Measurements from ENCODE around the gene DLG1. TPM values are rescaled to one million over a fixed set of nuclear protein-coding genes. Genes with fewer than 3 reads are reported as not detected.

The DLG1 gene
- total and polyA plus RNA-seq, 2 experiments from 2014 or later = 54.8 to 128 TPM

- Histone ChIP-seq H3K36me3 (replicated peaks; ENCODE audit: insufficient read depth, low read depth) (peaks cover 7% of the 10 kb centered on the region), H2AFZ (no peak overlapping the region), H3K9me3 (ENCODE audit: low read depth) (peaks cover 16% of the 10 kb centered on the region), H3K4me2 (no peak overlapping the region), H3K27ac (no peak overlapping the region), H4K20me1 (ENCODE audit: insufficient read depth, poor library complexity, severe bottlenecking) (peaks cover 11% of the 10 kb centered on the region), H3K9me2 (replicated peaks; ENCODE audit: insufficient read depth) (no peaks in the 10 kb centered on the region), H3K79me2 (peaks cover 92% of the 10 kb centered on the region), H3K27me3 (no peaks in the 10 kb centered on the region), H3K4me3 (no peak overlapping the region), H3K4me1 (ENCODE audit: insufficient read depth) (no peaks in the 10 kb centered on the region)
- WGBS (ENCODE audit: low lambda C conversion rate, missing lambda C conversion rate) = 95% methylated on average over 1 of the region's 1 CpG
- TF ChIP-seq EZH2 (IDR thresholded peaks at IDR 0.05; ENCODE audit: borderline replicate concordance) (no peak), CTCF (IDR thresholded peaks at IDR 0.05; ENCODE audit: poor library complexity) (no peak), EZH2phosphoT487 (IDR thresholded peaks at IDR 0.05; ENCODE audit: low read depth, severe bottlenecking, unreplicated experiment) (no peak)
- DNase-seq (ENCODE audit: low spot score) = no peak
Observed at GRCh38 chr3:197155046-197155445, 143.4 kb downstream of the DLG1 start.

GRCh38 chr3:197151580-197151979 is 146.8 kb downstream of the DLG1 start:
- H3K4me1 ChIP-seq (ENCODE audit: insufficient read depth) = no peaks in the 10 kb centered on the region
- WGBS (ENCODE audit: low lambda C conversion rate, missing lambda C conversion rate) = 80% methylated on average over 1 of the region's 1 CpG
- H3K4me3 ChIP-seq = no peak overlapping the region
- TF ChIP-seq CTCF (IDR thresholded peaks at IDR 0.05; ENCODE audit: poor library complexity) (no peak), EZH2phosphoT487 (IDR thresholded peaks at IDR 0.05; ENCODE audit: low read depth, severe bottlenecking, unreplicated experiment) (no peak), EZH2 (IDR thresholded peaks at IDR 0.05; ENCODE audit: borderline replicate concordance) (no peak)
- H3K9me2 ChIP-seq (replicated peaks; ENCODE audit: insufficient read depth) = no peaks in the 10 kb centered on the region
- H3K27me3 ChIP-seq = no peaks in the 10 kb centered on the region
- H3K9me3 ChIP-seq (ENCODE audit: low read depth) = peaks cover 6% of the 10 kb centered on the region
- peaks cover 10% of the 10 kb centered on the region for H4K20me1 ChIP-seq (ENCODE audit: insufficient read depth, poor library complexity, severe bottlenecking)
- peak; percentile 61 for DNase-seq (ENCODE audit: low spot score)
- H3K4me2 ChIP-seq = no peak overlapping the region
- H2AFZ ChIP-seq = no peak overlapping the region
- H3K79me2 ChIP-seq = peaks cover 88% of the 10 kb centered on the region
- no peaks in the 10 kb centered on the region for H3K36me3 ChIP-seq (replicated peaks; ENCODE audit: insufficient read depth, low read depth)
- peak overlapping the region; percentile 38 for H3K27ac ChIP-seq

- Histone ChIP-seq H3K27me3 (no peaks in the 10 kb centered on the region), H3K4me2 (no peak overlapping the region), H3K79me2 (peaks cover 87% of the 10 kb centered on the region), H3K36me3 (replicated peaks; ENCODE audit: insufficient read depth, low read depth) (no peaks in the 10 kb centered on the region), H4K20me1 (ENCODE audit: insufficient read depth, poor library complexity, severe bottlenecking) (peaks cover 9% of the 10 kb centered on the region), H3K9me2 (replicated peaks; ENCODE audit: insufficient read depth) (no peaks in the 10 kb centered on the region), H3K4me1 (ENCODE audit: insufficient read depth) (no peaks in the 10 kb centered on the region), H2AFZ (no peak overlapping the region), H3K9me3 (ENCODE audit: low read depth) (no peaks in the 10 kb centered on the region), H3K27ac (no peak overlapping the region), H3K4me3 (no peak overlapping the region)
- DNase-seq (ENCODE audit: low spot score) = no peak
- TF ChIP-seq EZH2 (IDR thresholded peaks at IDR 0.05; ENCODE audit: borderline replicate concordance) (no peak), EZH2phosphoT487 (IDR thresholded peaks at IDR 0.05; ENCODE audit: low read depth, severe bottlenecking, unreplicated experiment) (no peak), CTCF (IDR thresholded peaks at IDR 0.05; ENCODE audit: poor library complexity) (no peak)
- WGBS (ENCODE audit: low lambda C conversion rate, missing lambda C conversion rate) = 96% methylated on average over 3 of the region's 3 CpGs
Observed at GRCh38 chr3:197149528-197149927, 148.9 kb downstream of the DLG1 start.

GRCh38 chr3:197144188-197144587 is 154.2 kb downstream of the DLG1 start:
- TF ChIP-seq CTCF (IDR thresholded peaks at IDR 0.05; ENCODE audit: poor library complexity) (no peak), EZH2phosphoT487 (IDR thresholded peaks at IDR 0.05; ENCODE audit: low read depth, severe bottlenecking, unreplicated experiment) (no peak), EZH2 (IDR thresholded peaks at IDR 0.05; ENCODE audit: borderline replicate concordance) (no peak)

More at GRCh38 chr3:197144188-197144587, 154.2 kb downstream of the DLG1 start:
- DNase-seq (ENCODE audit: low spot score) = no peak
- Histone ChIP-seq H3K36me3 (replicated peaks; ENCODE audit: insufficient read depth, low read depth) (no peaks in the 10 kb centered on the region), H3K4me3 (no peak overlapping the region), H3K79me2 (peaks cover 42% of the 10 kb centered on the region), H4K20me1 (ENCODE audit: insufficient read depth, poor library complexity, severe bottlenecking) (no peaks in the 10 kb centered on the region), H3K9me3 (ENCODE audit: low read depth) (no peaks in the 10 kb centered on the region), H3K27me3 (no peaks in the 10 kb centered on the region), H3K4me1 (ENCODE audit: insufficient read depth) (no peaks in the 10 kb centered on the region), H2AFZ (no peak overlapping the region), H3K9me2 (replicated peaks; ENCODE audit: insufficient read depth) (no peaks in the 10 kb centered on the region), H3K27ac (no peak overlapping the region), H3K4me2 (no peak overlapping the region)
- 92% methylated on average over 1 of the region's 1 CpG for WGBS (ENCODE audit: low lambda C conversion rate, missing lambda C conversion rate)
